WTC11 (cell line): ENCODE measurements around the gene SPTB. TPM values are rescaled to one million over a fixed set of nuclear protein-coding genes. Genes with fewer than 3 reads are reported as not detected.

Source experiments
- ATAC-seq: fragments of 200-7000 bp; cut with Tn5 transposase; 2 replicates; pipeline ENCODE4 v1.10.0; 2021; ENCODE audit warnings: mild to moderate bottlenecking, moderate library complexity
- CTCF ChIA-PET: fragments of 300-600 bp; sonication (Branson Sonifier 250); formaldehyde crosslinking; loops from one replicate; lab custom pipeline; 2021; ENCODE audit warnings: antibody characterized with exemption; lab: Charles Lee
- POLR2A ChIA-PET: fragments of 350-600 bp; sonication (Branson Sonifier 250); formaldehyde crosslinking; loops from one replicate; lab custom pipeline; 2021; ENCODE audit warnings: antibody characterized with exemption; lab: Charles Lee
- DNase-seq: peaks from one replicate; pipeline ENCODE4 v3.0.0; 2021; ENCODE audit warnings: low spot score
- H3K27ac Mint-ChIP-seq: 2 replicates; pipeline ENCODE4 v1.8.0; 2021; ENCODE audit warnings: mixed read lengths
- H3K27me3 Mint-ChIP-seq: 2 replicates; pipeline ENCODE4 v1.8.0; 2021; ENCODE audit warnings: low read depth, mild to moderate bottlenecking, moderate library complexity, mixed read lengths
- H3K36me3 Mint-ChIP-seq: 2 replicates; pipeline ENCODE4 v1.8.0; 2021; ENCODE audit warnings: mixed read lengths
- H3K4me1 Mint-ChIP-seq: 2 replicates; pipeline ENCODE4 v1.8.0; 2022; ENCODE audit warnings: mixed read lengths
- H3K4me3 Mint-ChIP-seq: 2 replicates; pipeline ENCODE4 v1.8.0; 2021; ENCODE audit warnings: mild to moderate bottlenecking, moderate library complexity, mixed read lengths
- H3K9me3 Mint-ChIP-seq: 2 replicates; pipeline ENCODE4 v1.8.0; 2021; ENCODE audit warnings: mixed read lengths
- AR ChIP-seq: fragments of 250-450 bp; sonication (Bioruptor Pico); IDR thresholded peaks from 2 replicates; pipeline ENCODE4 v1.9.0; 2021; ENCODE audit warnings: mild to moderate bottlenecking
- ARID4B ChIP-seq: sonication (generic); formaldehyde crosslinking; IDR thresholded peaks from 2 replicates; pipeline ENCODE4 v1.8.0; 2023; ENCODE audit warnings: missing genetic modification reagents, mild to moderate bottlenecking, borderline replicate concordance
- CDX4 ChIP-seq: fragments of 250-450 bp; sonication (Bioruptor Pico); IDR thresholded peaks from 2 replicates; pipeline ENCODE4 v1.9.0; 2021; ENCODE audit warnings: moderate library complexity, mild to moderate bottlenecking, inconsistent platforms, borderline replicate concordance
- CREM ChIP-seq: sonication (generic); formaldehyde crosslinking; IDR thresholded peaks from 2 replicates; pipeline ENCODE4 v1.8.1; 2022; ENCODE audit warnings: mild to moderate bottlenecking, missing genetic modification reagents, moderate library complexity
- EMX1 ChIP-seq: fragments of 250-450 bp; sonication (Bioruptor Pico); IDR thresholded peaks from 2 replicates; pipeline ENCODE4 v1.8.0; 2021; ENCODE audit warnings: mild to moderate bottlenecking
- FOXP1 ChIP-seq: sonication (generic); formaldehyde crosslinking; IDR thresholded peaks from 2 replicates; pipeline ENCODE4 v1.8.0; 2022; ENCODE audit warnings: missing genetic modification reagents, mild to moderate bottlenecking, moderate library complexity, borderline replicate concordance
- OVOL2 ChIP-seq: fragments of 250-450 bp; sonication (Bioruptor Pico); IDR thresholded peaks from 2 replicates; pipeline ENCODE4 v1.9.0; 2021; ENCODE audit warnings: mild to moderate bottlenecking, borderline replicate concordance
- SMAD4 ChIP-seq: sonication (generic); formaldehyde crosslinking; IDR thresholded peaks from 2 replicates; pipeline ENCODE4 v1.8.0; 2022; ENCODE audit warnings: mild to moderate bottlenecking, missing genetic modification reagents
- STAT6 ChIP-seq: sonication (generic); formaldehyde crosslinking; conservative IDR thresholded peaks from 2 replicates; pipeline ENCODE4 v1.8.1; 2023; ENCODE audit warnings: mild to moderate bottlenecking, low read depth, missing genetic modification reagents, moderate library complexity
- ZNF219 ChIP-seq: sonication (generic); formaldehyde crosslinking; IDR thresholded peaks from 2 replicates; pipeline ENCODE4 v1.8.0; 2023; ENCODE audit warnings: missing genetic modification reagents, mild to moderate bottlenecking, borderline replicate concordance
- ZNF425 ChIP-seq: fragments of 250-450 bp; sonication (Bioruptor Pico); conservative IDR thresholded peaks from 2 replicates; pipeline ENCODE4 v1.9.0; 2021; ENCODE audit warnings: mild to moderate bottlenecking
- ZNF512 ChIP-seq: sonication (generic); formaldehyde crosslinking; IDR thresholded peaks from 2 replicates; pipeline ENCODE4 v1.8.1; 2022; ENCODE audit warnings: missing genetic modification reagents, borderline replicate concordance
- ZNF671 ChIP-seq: fragments of 250-450 bp; sonication (Bioruptor Pico); IDR thresholded peaks from 2 replicates; pipeline ENCODE4 v1.8.0; 2021; ENCODE audit warnings: mild to moderate bottlenecking
- total RNA-seq: library from RNA; stranded (reverse); gene quantifications from 3 replicates; pipeline ENCODE4 v1.2.3, GENCODE V29; 2021

Gene SPTB
- total RNA-seq, 1 experiment from 2014 or later, result 3.2 TPM

- Mint-ChIP-seq H3K27me3 (peaks cover 16% of the 10 kb centered on the region), H3K27ac (no peak overlapping the region), H3K4me3 (no peak overlapping the region), H3K4me1 (peaks cover 18% of the 10 kb centered on the region), H3K36me3 (no peaks in the 10 kb centered on the region), H3K9me3 (peaks cover 4% of the 10 kb centered on the region)
- POLR2A ChIA-PET, result no interaction called here
- CTCF ChIA-PET, result interaction anchor here (0.8 kb wide), 1 partner anchor 116 kb away, joined by 4 read pairs; no protein-coding TSS in a partner anchor
- ATAC-seq, result no peak
- TF ChIP-seq SMAD4 (CRISPR knock-in tag) (no peak), CREM (CRISPR knock-in tag) (no peak), OVOL2 (CRISPR knock-in tag) (no peak)
- DNase-seq, result no peak
Measured at GRCh38 chr14:64755781-64756221, 123.9 kb downstream of the SPTB start.

- no peak overlapping the region for H3K4me3 Mint-ChIP-seq
- no peaks in the 10 kb centered on the region for H3K36me3 Mint-ChIP-seq
- H3K27ac Mint-ChIP-seq, result no peak overlapping the region
- H3K27me3 Mint-ChIP-seq, result peaks cover 16% of the 10 kb centered on the region
- H3K4me1 Mint-ChIP-seq, result peaks cover 18% of the 10 kb centered on the region
- CTCF ChIA-PET, result interaction anchor here (1.6 kb wide), 1 partner anchor 10 kb away, joined by 8 read pairs; no protein-coding TSS in a partner anchor
- no peak for TF ChIP-seq EMX1 (CRISPR knock-in tag)
- TF ChIP-seq STAT6 (CRISPR knock-in tag), result no peak
- TF ChIP-seq ZNF425 (CRISPR knock-in tag), result no peak
- TF ChIP-seq, all 79 proteins: peak for 0
- H3K9me3 Mint-ChIP-seq, result peaks cover 4% of the 10 kb centered on the region
- POLR2A ChIA-PET, result no interaction called here
- ATAC-seq, result no peak
- no peak for DNase-seq
Measured at GRCh38 chr14:64754685-64755084, 125.0 kb downstream of the SPTB start.

GRCh38 chr14:64753999-64754398 is 125.7 kb downstream of the SPTB start:
- Mint-ChIP-seq H3K36me3 (no peaks in the 10 kb centered on the region), H3K27me3 (peaks cover 16% of the 10 kb centered on the region), H3K4me3 (no peak overlapping the region), H3K4me1 (peaks cover 18% of the 10 kb centered on the region), H3K9me3 (peaks cover 4% of the 10 kb centered on the region), H3K27ac (no peak overlapping the region)
- POLR2A ChIA-PET, result no interaction called here
- DNase-seq, result no peak
- TF ChIP-seq CREM (CRISPR knock-in tag) (no peak), ZNF425 (CRISPR knock-in tag) (no peak), CDX4 (no peak), ZNF671 (CRISPR knock-in tag) (no peak), ZNF219 (no peak), AR (CRISPR knock-in tag) (no peak), FOXP1 (CRISPR knock-in tag) (no peak), ARID4B (CRISPR knock-in tag) (no peak), ZNF512 (CRISPR knock-in tag) (no peak)
- no peak for ATAC-seq
- CTCF ChIA-PET, result interaction anchor here (1.6 kb wide), 2 partner anchors 11 to 12 kb away, joined by 4 to 8 read pairs; no protein-coding TSS in a partner anchor
